Hepatocyte (in vitro differentiated cells): ENCODE measurements around the gene CCNG2.

Experiments used
- EZH2 ChIP-seq: fragments of 200-600 bp; sonication (generic); IDR thresholded peaks from 2 replicates; pipeline ENCODE4 v1.6.1; 2016; ENCODE audit warnings: antibody characterized with exemption, mild to moderate bottlenecking, borderline replicate concordance
- EZH2phosphoT487 ChIP-seq: fragments of 200-600 bp; sonication (generic); IDR thresholded peaks from one replicate; pipeline ENCODE4 v1.6.1; 2018; ENCODE audit warnings: antibody characterized with exemption, mild to moderate bottlenecking, low read depth, moderate library complexity; ENCODE audit not compliant: unreplicated experiment, severe bottlenecking
- TF ChIP-seq, protein P1 (sequence below): fragments of 200-600 bp; sonication (generic); IDR thresholded peaks from 2 replicates; pipeline ENCODE4 v1.5.1; 2016; ENCODE audit warnings: antibody characterized with exemption, mild to moderate bottlenecking; ENCODE audit not compliant: poor library complexity

DNA sequence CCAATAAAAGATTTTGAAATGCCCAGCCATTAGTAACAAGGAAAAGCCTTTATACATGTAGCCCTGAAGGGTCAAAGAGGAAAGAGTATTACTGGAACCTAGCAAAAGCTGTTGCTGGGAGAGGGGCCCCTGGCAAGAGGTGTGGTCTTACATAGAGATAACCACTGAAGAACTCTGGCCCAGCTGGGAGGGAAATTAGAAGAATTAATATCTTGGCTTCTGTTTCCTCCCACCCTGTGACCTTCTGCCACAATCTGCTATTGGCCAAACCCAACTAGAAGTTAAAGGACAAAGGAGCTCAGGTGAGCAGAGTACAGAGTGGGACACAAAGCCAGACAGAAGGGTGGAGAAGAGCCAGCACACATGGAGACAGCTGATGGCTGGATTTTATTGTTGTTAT lies 39.3 kb upstream of the CCNG2 start:
- TF ChIP-seq, protein P1, sequence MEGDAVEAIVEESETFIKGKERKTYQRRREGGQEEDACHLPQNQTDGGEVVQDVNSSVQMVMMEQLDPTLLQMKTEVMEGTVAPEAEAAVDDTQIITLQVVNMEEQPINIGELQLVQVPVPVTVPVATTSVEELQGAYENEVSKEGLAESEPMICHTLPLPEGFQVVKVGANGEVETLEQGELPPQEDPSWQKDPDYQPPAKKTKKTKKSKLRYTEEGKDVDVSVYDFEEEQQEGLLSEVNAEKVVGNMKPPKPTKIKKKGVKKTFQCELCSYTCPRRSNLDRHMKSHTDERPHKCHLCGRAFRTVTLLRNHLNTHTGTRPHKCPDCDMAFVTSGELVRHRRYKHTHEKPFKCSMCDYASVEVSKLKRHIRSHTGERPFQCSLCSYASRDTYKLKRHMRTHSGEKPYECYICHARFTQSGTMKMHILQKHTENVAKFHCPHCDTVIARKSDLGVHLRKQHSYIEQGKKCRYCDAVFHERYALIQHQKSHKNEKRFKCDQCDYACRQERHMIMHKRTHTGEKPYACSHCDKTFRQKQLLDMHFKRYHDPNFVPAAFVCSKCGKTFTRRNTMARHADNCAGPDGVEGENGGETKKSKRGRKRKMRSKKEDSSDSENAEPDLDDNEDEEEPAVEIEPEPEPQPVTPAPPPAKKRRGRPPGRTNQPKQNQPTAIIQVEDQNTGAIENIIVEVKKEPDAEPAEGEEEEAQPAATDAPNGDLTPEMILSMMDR = no peak
- TF ChIP-seq EZH2 (no peak), EZH2phosphoT487 (no peak)
